Activated naive CD4-positive, alpha-beta T cell (primary cell): ENCODE measurements around the gene CCNY.
"Not testable (repeated sequence)": the region's sequence is repeated elsewhere in the genome, so short reads cannot be mapped to it uniquely, and the experiment has no call there.

Experiments used
- DNase-seq, 4 experiments: peaks; one replicate each; lab custom pipeline; 2025; lab: John Stamatoyannopoulos, UW

CCNY gene

GRCh38 chr10:35384265-35384868, 48.1 kb downstream of the CCNY start:
- no peak for DNase-seq

GRCh38 chr10:35386594-35387174, 50.4 kb downstream of the CCNY start:
- DNase-seq: no peak

GRCh38 chr10:35387768-35388167, 51.5 kb downstream of the CCNY start:
- DNase-seq: no peak

- DNase-seq: no peak
Measured at GRCh38 chr10:35388197-35388596, 51.9 kb downstream of the CCNY start.

- no peak for DNase-seq
Measured at GRCh38 chr10:35388682-35389081, 52.4 kb downstream of the CCNY start.

- DNase-seq: no peak
Measured at GRCh38 chr10:35390161-35390840, 54.0 kb downstream of the CCNY start.

GRCh38 chr10:35390843-35391152, 54.5 kb downstream of the CCNY start:
- no peak for DNase-seq

GRCh38 chr10:35391153-35391953, 55.0 kb downstream of the CCNY start:
- DNase-seq: no peak

GRCh38 chr10:35391954-35392262, 55.6 kb downstream of the CCNY start:
- no peak for DNase-seq

GRCh38 chr10:35392482-35393228, 56.3 kb downstream of the CCNY start:
- DNase-seq: no peak

- DNase-seq: no peak
Measured at GRCh38 chr10:35394411-35394851, 58.1 kb downstream of the CCNY start.

GRCh38 chr10:35394934-35395333, 58.6 kb downstream of the CCNY start:
- no peak for DNase-seq

GRCh38 chr10:35396560-35397434, 60.5 kb downstream of the CCNY start:
- no peak for DNase-seq

- DNase-seq: no peak
Measured at GRCh38 chr10:35397953-35398352, 61.6 kb downstream of the CCNY start.

GRCh38 chr10:35398355-35398754, 62.0 kb downstream of the CCNY start:
- no peak for DNase-seq

- DNase-seq: no peak
Measured at GRCh38 chr10:35398908-35399307, 62.6 kb downstream of the CCNY start.

- no peak for DNase-seq
Measured at GRCh38 chr10:35399414-35400009, 63.2 kb downstream of the CCNY start.

GRCh38 chr10:35400595-35401268, 64.4 kb downstream of the CCNY start:
- no peak for DNase-seq

- not testable (repeated sequence) for DNase-seq
Measured at GRCh38 chr10:35403491-35403890, 67.2 kb downstream of the CCNY start.

- not testable (repeated sequence) for DNase-seq
Measured at GRCh38 chr10:35404077-35404476, 67.8 kb downstream of the CCNY start.
